Right forelimb (tissue), 1 donor: Measurements from ENCODE around the gene MAEA.

Experiments
- DNase-seq: peaks from one replicate; pipeline ENCODE4 v3.0.0-alpha.2; 2018

The MAEA gene

DNA sequence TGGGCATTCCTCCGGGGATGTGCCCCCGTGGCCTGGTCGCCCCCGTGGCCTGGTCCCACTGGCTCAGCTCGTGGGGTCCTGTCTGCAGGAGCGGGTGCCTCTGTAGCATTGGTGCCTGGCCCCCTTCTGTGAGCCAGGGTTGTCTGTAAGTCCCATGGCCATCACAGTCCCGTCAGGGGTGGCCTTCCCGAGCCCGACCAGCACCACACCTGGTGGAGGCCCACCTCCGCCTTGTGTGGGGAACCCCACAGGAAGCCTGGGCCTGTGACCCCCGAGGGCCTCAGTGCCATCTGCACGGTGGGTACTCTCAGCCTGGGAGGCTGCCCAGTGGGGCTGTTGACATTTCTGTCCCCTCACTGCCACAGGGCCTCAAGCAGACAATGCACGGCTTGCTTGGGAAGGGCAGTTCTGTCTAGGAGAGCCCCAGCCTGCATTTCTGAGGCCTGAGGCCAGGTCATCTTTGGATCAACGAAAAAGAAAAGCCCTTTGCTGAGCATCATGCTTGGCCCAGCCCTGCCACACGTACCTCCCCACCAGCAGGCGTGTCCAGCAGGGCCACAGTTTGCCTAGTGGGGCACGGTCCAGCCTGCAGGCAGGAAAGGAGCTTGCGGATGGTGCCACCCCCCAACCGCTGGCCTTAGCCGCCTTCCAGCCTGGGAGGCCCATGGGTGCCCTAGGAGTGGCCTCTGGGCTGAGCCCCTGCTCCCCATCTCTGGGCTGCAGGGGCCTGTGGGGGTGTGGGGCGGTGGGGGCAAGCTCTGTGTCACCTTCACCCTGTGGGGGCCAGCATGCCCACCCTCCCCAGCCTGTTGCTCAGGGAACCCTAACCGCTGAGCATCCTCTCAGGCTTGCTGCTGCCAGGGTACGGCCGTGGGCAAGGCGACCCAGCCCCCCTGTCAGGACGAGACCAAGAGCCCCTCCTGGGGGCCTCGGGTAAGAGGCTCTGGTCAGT is 93.4 kb downstream of the MAEA start:
- no peak for DNase-seq

DNA sequence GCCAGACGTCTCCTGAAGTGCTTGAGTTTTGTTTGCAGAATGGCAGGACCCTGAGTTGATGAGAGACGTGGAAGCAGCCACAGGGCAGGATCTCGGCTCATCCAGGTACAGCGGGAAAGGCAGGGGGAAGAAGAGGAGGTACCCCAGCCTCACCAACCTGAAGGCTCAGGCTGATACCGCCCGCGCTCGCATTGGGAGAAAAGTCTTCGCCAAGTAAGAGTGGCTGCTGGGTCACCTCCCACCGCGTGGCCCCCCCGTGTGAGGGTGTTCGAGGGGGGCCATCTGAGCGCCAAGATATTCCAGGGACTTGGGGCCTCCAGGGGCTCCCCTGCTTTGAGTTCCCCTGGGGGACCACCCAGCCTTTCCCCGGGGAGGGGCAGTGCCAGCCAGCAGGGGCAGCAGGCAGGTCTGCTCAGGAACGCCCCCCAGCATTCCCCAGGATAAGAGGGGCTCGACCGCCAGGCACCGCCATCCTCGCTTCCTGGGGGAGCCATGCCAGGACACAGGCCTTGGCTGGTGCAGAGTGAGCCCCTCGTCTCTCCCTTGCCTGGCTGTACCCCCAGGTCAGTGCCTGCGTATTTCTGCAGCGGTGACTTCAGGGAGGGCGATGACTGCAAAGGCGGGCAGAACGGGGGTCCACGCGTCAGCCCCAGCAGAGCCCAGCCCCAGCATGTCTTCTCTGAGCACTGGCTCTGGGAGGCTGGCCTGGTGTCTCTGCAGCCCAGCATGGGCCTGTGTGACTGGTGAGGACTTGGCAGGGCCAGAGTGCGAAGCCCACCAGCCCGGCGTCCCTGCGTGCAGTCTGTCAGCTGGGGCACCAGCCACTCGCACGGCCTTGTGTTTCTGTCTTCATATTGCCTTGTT is 94.3 kb downstream of the MAEA start:
- DNase-seq, result no peak

DNA sequence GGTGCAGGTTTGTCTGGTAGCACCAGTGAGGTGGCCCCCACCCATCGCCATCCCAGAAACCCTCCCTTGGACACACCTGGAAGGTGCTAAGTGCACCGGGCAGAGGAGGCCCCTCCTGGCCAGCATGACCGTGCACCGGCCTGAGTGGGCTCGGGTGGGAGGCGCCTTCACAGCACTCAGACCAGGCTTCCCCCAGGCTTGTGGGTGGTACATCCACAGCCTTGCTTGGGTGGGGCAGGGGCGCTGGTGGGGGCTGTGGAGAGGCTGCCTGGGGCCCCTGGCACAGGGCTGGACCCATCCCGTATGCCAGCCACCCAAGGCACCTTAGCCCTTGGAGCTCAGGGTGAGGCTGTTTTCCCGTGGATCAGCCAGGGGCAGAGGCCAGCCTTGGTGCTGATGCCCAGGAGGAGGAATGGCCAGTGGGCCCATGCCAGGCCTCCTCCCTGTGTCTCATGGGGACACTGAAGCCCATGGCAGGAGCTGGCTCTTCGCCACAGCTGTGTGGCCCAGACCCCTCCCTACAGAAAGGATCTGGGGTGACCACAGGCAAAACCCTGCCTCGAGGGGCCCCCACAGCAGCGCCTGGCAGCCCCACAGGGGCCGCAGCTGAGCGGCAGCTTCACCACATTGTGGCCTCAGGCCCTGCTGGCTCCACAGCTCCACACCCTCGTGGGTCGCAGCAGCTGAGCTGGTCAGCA is 95.1 kb downstream of the MAEA start:
- no peak for DNase-seq

DNA sequence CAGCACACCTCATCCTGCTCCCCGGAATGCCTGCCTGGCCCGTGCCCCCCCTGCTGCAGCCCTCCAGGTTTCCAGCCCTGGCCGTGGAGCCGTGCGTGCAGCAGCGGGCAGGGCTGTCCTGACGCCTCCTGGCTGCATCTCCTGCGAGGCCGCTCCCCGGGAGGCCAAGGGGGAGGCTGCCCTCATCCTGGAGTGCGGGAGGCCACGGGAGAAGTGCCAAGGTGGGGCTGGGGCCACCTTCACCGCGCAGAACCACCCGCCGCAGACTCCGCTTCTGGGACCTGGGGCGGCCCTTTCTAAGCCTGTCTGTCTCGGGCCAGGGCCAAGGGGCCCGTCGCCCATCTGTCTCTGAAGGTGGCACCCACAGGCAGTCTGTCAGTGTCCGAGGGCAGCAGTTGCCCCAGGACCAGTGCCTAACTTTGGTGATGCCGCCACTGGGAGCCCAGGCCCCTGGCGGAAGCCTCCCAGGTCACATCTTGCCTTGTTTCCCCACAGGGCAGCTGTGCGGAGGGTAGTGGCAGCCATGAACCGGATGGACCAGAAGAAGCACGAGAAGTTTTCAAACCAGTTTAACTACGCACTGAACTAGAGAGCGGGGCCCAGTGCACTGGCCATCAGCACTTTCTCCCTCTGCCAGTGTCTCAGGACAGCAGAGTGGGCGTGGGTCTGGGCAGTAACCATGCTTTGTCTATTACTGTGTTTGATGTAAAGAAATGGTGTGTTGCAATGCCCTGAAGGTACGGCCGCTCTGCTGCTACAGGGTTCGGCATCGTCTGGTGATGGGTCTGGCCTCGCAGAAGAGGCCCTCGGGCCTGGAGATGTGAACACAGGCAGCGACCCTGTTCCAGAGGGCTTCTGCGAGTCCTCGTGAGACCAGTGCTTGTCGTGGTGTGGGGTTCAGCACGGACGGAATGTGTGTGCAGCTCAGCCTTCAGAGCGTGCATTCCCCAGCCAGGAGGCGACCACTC is 96.0 kb downstream of the MAEA start:
- no peak for DNase-seq
